ENCODE data around the gene UBTD2.
"Not testable (repeated sequence)": the region's sequence is repeated elsewhere in the genome, so short reads cannot be mapped to it uniquely, and the experiment has no call there.

Gene UBTD2

GRCh38 chr5:172283020-172283861, at the start of gene UBTD2:
Gene UBTD2 (minus strand): TSS chr5:172283764. CDS start chr5:172283665, 99 bp downstream.
- peak; percentile 96 for DNase-seq (ENCODE audit: low spot score)
- TF ChIP-seq CTCF (IDR thresholded peaks at IDR 0.05; ENCODE audit: extremely low read depth, missing control alignments) = peak; percentile 52

GRCh38 chr5:172326901-172327300, 43.3 kb upstream of the UBTD2 start:
- DNase-seq (ENCODE audit: low spot score) = not testable (repeated sequence)

- TF ChIP-seq CTCF (IDR thresholded peaks at IDR 0.05; ENCODE audit: extremely low read depth, missing control alignments) = no peak
- DNase-seq (ENCODE audit: low spot score) = no peak
These were observed 41.9 kb upstream of the UBTD2 start for GRCh38 chr5:172325452-172325851.

DNA sequence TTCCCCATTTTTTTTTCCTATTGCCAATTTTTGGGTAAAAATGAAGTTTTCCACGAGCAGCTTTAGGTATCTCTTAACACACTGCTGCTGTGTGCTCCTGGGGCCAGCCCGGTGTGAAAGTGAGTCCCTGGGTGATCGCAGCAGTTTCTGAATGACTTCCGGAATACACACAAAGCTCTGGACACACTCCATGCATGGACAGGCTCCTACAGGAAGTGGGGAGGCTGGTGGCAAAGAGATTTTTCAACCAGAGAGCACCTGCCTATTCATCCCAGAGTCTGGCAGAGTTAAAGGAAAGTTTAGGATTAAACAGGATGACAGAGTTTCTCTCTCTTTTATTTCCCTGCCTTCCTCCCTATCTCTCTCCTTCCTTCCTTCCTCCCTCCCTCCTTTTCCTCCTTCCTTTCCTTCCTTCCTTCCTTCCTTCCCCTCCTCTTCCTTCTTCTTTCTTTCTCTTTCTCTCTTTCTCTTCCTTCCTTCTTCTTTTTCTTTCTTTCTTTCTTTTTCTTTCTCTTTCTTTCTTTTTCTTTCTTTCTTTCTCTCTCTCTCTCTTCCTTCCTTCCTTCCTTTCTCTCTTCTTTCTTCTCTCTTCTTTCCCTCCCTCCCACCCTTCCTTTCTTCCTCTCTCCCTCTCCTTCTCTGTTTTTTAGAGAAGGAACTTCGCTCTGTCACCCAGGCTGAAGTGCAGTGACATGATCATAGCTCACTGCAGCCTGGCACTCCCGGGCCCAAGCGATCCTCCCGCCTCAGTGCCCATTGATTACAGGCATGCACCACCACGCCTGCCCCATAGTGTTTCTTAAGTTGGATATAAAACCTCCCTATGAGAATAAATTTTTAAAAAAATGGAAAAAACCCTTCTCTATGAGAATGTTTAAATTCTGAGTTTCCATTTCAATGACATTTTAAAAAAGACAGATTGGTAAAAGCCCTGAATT, 38.7 kb upstream of the UBTD2 start:
- peak; percentile 41 for DNase-seq (ENCODE audit: low spot score)
- no peak for TF ChIP-seq CTCF (IDR thresholded peaks at IDR 0.05; ENCODE audit: extremely low read depth, missing control alignments)

DNA sequence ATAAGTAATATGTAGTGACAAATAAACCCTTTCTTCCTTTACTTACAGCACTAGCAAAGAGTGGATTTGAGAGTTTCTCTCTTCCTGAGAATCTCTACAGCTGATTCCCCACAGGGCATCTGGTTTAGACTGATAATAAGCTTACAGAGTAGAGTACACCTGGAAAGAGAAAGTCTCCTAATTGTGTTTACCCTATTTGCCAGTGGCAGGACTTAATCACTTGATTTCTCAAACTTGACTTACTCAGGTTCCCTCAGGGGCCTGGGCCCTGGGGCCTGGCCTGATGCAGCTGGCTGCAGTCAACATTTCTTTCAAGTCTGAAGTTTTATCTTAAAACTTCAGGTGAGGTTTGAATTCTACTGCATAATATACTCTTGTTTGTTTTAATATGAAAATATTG, 38.0 kb upstream of the UBTD2 start:
- no peak for DNase-seq (ENCODE audit: low spot score)
- TF ChIP-seq CTCF (IDR thresholded peaks at IDR 0.05; ENCODE audit: extremely low read depth, missing control alignments) = no peak

DNA sequence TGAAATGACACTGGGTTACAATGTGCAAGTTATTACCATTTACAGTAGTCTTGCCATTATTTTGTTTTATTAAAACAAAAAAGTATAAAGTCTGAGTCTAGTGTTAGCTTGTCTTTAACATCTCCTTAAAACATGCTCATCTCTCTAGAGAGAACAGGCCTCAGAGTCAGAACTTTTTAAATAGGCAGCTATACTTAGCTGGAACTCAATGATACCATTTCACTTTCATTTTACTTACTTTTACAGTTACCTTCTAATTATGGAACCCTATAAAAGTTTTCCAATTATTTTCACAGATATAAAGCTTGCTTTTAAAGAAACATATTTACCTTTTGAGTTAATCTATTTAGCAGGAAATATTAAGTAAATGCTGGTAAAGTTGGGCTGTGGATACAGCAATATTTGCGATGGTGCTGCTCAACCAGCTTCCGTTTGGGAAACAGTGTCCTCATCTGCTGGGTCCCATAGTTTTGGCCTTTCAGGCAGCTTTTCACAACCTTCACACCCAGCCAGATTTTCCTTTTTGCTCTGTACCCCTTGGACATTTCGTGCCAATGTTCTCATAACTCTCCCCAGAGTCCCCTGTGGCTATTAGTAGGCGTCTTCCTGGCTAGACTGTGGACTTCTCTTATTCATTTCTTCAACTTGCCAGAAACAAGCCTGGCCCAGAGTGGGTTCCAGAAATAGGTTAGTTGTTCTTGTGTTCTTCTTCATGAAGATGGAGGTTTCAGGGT, 36.3 kb upstream of the UBTD2 start:
- TF ChIP-seq CTCF (IDR thresholded peaks at IDR 0.05; ENCODE audit: extremely low read depth, missing control alignments) = no peak
- no peak for DNase-seq (ENCODE audit: low spot score)

DNA sequence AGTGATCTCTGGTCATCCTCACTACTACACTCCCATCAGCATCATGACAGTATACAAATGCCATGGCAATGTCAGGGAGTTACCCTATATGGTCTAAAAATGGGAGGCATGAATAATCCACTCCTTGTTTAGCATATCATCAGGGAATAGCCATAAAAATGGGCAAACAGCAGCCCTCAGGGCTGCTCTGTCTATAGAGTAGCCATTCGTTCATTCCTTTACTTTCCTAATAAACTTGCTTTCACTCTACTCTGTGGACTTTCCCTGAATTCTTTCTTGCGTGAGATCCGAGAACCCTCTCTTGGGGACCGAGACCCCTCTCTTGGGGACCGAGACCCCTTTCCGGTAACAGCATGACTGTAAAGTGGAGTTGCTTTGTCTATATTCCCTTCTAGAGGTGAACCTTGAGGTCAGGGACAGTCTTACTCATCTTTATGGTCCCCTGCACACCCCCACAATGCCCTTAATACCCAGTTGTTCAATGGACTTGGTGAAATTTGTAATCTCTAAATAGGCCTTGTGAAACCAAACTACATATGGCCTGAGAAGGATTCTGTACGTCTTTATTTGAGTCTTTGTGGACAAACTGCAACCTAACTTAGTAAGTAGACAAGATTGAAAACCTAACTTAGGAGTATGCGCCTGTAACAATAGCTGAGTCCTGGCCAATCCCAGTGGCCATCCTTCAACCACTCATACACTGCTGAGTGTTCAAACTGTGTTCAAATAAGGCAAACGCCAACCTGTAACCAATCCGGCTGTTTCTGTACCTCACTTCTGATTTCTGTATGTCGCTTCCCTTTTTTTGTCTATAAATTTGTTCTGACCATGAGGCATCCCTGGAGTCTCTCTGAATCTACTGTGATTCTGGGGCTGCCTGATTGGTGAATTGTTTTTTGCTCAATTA, 32.3 kb upstream of the UBTD2 start:
- no peak for TF ChIP-seq CTCF (IDR thresholded peaks at IDR 0.05; ENCODE audit: extremely low read depth, missing control alignments)
- DNase-seq (ENCODE audit: low spot score) = no peak
